HepG2 (cell line): ENCODE data around the gene LRRC8E.

Experiments used
- CTCF ChIP-seq: sonication (generic); formaldehyde crosslinking; IDR thresholded peaks from 2 replicates; pipeline ENCODE4 v1.5.0; 2020; ENCODE audit warnings: mild to moderate bottlenecking, missing genetic modification reagents, moderate library complexity
- EZH2 ChIP-seq: conservative IDR thresholded peaks from 2 replicates; pipeline ENCODE4 v1.6.1; 2012; ENCODE audit warnings: mild to moderate bottlenecking, low read depth, low read length, moderate library complexity
- MXD1 ChIP-seq: sonication (generic); formaldehyde crosslinking; IDR thresholded peaks from 2 replicates; pipeline ENCODE4 v1.4.0; 2020; ENCODE audit warnings: mild to moderate bottlenecking, missing genetic modification reagents
- SMAD1 ChIP-seq: sonication (generic); formaldehyde crosslinking; IDR thresholded peaks from 2 replicates; pipeline ENCODE4 v1.4.0; 2020; ENCODE audit warnings: missing genetic modification reagents, low read depth, mild to moderate bottlenecking, borderline replicate concordance

GRCh38 chr19:7921967-7922835 is 33.9 kb downstream of the LRRC8E start:
- TF ChIP-seq EZH2, result no peak
- no peak for TF ChIP-seq MXD1 (CRISPR knock-in tag)
- no peak for TF ChIP-seq CTCF (CRISPR knock-in tag)
- no peak for TF ChIP-seq SMAD1 (CRISPR knock-in tag)
